H1 (cell line): ENCODE results near the gene KLF2. TPM values are rescaled to one million over a fixed set of nuclear protein-coding genes. Genes with fewer than 3 reads are reported as not detected.

Source experiments
- CTCF ChIA-PET: fragments of 300-600 bp; sonication (Branson Sonifier 250); formaldehyde crosslinking; loops from one replicate; lab custom pipeline; 2021; ENCODE audit not compliant: partially characterized antibody; lab: Charles Lee
- POLR2A ChIA-PET: fragments of 300-600 bp; sonication (Branson Sonifier 250); formaldehyde crosslinking; loops from one replicate; lab custom pipeline; 2021; ENCODE audit warnings: inconsistent platforms; ENCODE audit not compliant: partially characterized antibody; lab: Charles Lee
- DNase-seq, 2 experiments: peaks; one replicate each; pipeline versions ENCODE4 v3.0.0 to v3.0.0-alpha.2; 2010 to 2022; ENCODE audit warnings: low spot score in 2 of 2, low read depth in 1 of 2, mixed read lengths in 1 of 2
- FAIRE-seq: peaks from 2 replicates; lab custom pipeline; 2011; peaks lifted over from hg19 to GRCh38; lab: Jason Lieb, UNC
- H2AFZ ChIP-seq: 2 replicates; pipeline ENCODE4 v1.8.1; 2012; ENCODE audit warnings: low read length, inconsistent platforms
- H2AK5ac ChIP-seq: 2 replicates; pipeline ENCODE4 v1.6.1; 2013; ENCODE audit warnings: low read depth, low read length
- H2BK120ac ChIP-seq: replicated peaks from 2 replicates; pipeline ENCODE3; 2013; ENCODE audit warnings: low read depth, low read length, inconsistent platforms
- H2BK12ac ChIP-seq: 2 replicates; pipeline ENCODE4 v1.6.1; 2013; ENCODE audit warnings: low read depth, low read length
- H2BK15ac ChIP-seq: 2 replicates; pipeline ENCODE4 v1.6.1; 2013; ENCODE audit warnings: low read length
- H2BK20ac ChIP-seq: 2 replicates; pipeline ENCODE4 v1.6.1; 2013; ENCODE audit warnings: low read length
- H2BK5ac ChIP-seq: 2 replicates; pipeline ENCODE4 v1.6.1; 2013; ENCODE audit warnings: low read depth, low read length
- H3K14ac ChIP-seq: 2 replicates; pipeline ENCODE4 v1.6.1; 2013; ENCODE audit warnings: inconsistent platforms; ENCODE audit not compliant: insufficient read length
- H3K18ac ChIP-seq: 2 replicates; pipeline ENCODE4 v1.6.1; 2013; ENCODE audit warnings: low read length; ENCODE audit errors: extremely low read depth
- H3K23ac ChIP-seq: 2 replicates; pipeline ENCODE4 v1.6.1; 2013; ENCODE audit warnings: inconsistent platforms; ENCODE audit not compliant: insufficient read length
- H3K23me2 ChIP-seq: 2 replicates; pipeline ENCODE4 v1.6.1; 2013; ENCODE audit warnings: low read depth, low read length
- H3K27ac ChIP-seq: 2 replicates; pipeline ENCODE4 v1.6.1; 2011; ENCODE audit warnings: low read depth, low read length, inconsistent platforms
- H3K27me3 ChIP-seq, 4 experiments: replicated peaks in 1 of 4; 1 replicate in 1 of 4; 2 replicates in 3 of 4; pipeline versions ENCODE4 v1.6.1 to v1.8.1; 2011 to 2013; ENCODE audit warnings: low read length in 3 of 4, mild to moderate bottlenecking in 3 of 4, inconsistent platforms in 2 of 4, mixed read lengths in 2 of 4, moderate library complexity in 1 of 4; ENCODE audit not compliant: control insufficient read depth in 3 of 4, insufficient read depth in 3 of 4; ENCODE audit errors: extremely low read depth in 1 of 4
- H3K36me3 ChIP-seq, 4 experiments: 2 replicates each; pipeline versions ENCODE4 v1.6.1 to v1.8.1; 2011 to 2013; ENCODE audit warnings: mild to moderate bottlenecking in 4 of 4, low read length in 3 of 4, moderate library complexity in 2 of 4, control low read depth in 1 of 4, inconsistent platforms in 1 of 4; ENCODE audit not compliant: insufficient read depth in 4 of 4, control insufficient read depth in 2 of 4
- H3K4ac ChIP-seq: replicated peaks from 2 replicates; pipeline ENCODE3; 2013; ENCODE audit warnings: low read length, low read depth, mixed read lengths, inconsistent platforms; ENCODE audit not compliant: insufficient read length
- H3K4me1 ChIP-seq, 4 experiments: replicated peaks in 1 of 4; 1 replicate in 1 of 4; 2 replicates in 3 of 4; pipeline versions ENCODE4 v1.6.1 to v1.8.1; 2011 to 2013; ENCODE audit warnings: low read length in 3 of 4, inconsistent platforms in 2 of 4, mixed read lengths in 1 of 4; ENCODE audit not compliant: insufficient read depth in 4 of 4, control insufficient read depth in 3 of 4
- H3K4me2 ChIP-seq, 2 experiments: 2 replicates each; pipeline versions ENCODE4 v1.6.1 to v1.8.1; 2011 to 2013; ENCODE audit warnings: low read depth in 2 of 2, low read length in 2 of 2, control low read depth in 1 of 2, inconsistent platforms in 1 of 2, mild to moderate bottlenecking in 1 of 2; ENCODE audit not compliant: insufficient read depth in 1 of 2
- H3K4me3 ChIP-seq, 4 experiments: fragments of 200-600, 300-600 bp in 1 of 4; sonication (generic), shearing (Covaris generic), sonication (Bioruptor Twin) in 1 of 4; 2 replicates each; pipeline versions ENCODE4 v1.5.1 to v1.8.1; 2011 to 2016; ENCODE audit warnings: low read length in 4 of 4, low read depth in 3 of 4, control low read depth in 2 of 4, inconsistent platforms in 2 of 4, mild to moderate bottlenecking in 2 of 4, mixed read lengths in 1 of 4, moderate library complexity in 1 of 4; ENCODE audit not compliant: insufficient read depth in 2 of 4; ENCODE audit errors: extremely low read depth in 1 of 4
- H3K56ac ChIP-seq: replicated peaks from 2 replicates; pipeline ENCODE3; 2013; ENCODE audit warnings: low read depth, mild to moderate bottlenecking, mixed read lengths, low read length, inconsistent platforms; ENCODE audit not compliant: insufficient read length
- H3K79me1 ChIP-seq: 2 replicates; pipeline ENCODE4 v1.6.1; 2013; ENCODE audit warnings: low read depth, low read length, control low read depth
- H3K79me2 ChIP-seq, 2 experiments: 2 replicates each; pipeline versions ENCODE4 v1.6.1 to v1.8.1; 2012 to 2013; ENCODE audit warnings: low read length in 2 of 2, mild to moderate bottlenecking in 2 of 2, inconsistent platforms in 1 of 2; ENCODE audit not compliant: insufficient read depth in 2 of 2, control insufficient read depth in 1 of 2
- H3K9ac ChIP-seq, 4 experiments: replicated peaks in 1 of 4; 1 replicate in 1 of 4; 2 replicates in 3 of 4; pipeline versions ENCODE4 v1.6.1 to v1.8.1; 2011 to 2013; ENCODE audit warnings: low read depth in 3 of 4, low read length in 3 of 4, control low read depth in 2 of 4, mild to moderate bottlenecking in 2 of 4, moderate library complexity in 2 of 4, inconsistent platforms in 1 of 4; ENCODE audit errors: extremely low read depth in 1 of 4
- H3K9me3 ChIP-seq, 2 experiments: 2 replicates each; pipeline versions ENCODE4 v1.6.1 to v1.8.1; 2012 to 2013; ENCODE audit warnings: mild to moderate bottlenecking in 2 of 2, moderate library complexity in 2 of 2, control low read depth in 1 of 2, inconsistent platforms in 1 of 2, low read depth in 1 of 2, low read length in 1 of 2, mixed read lengths in 1 of 2; ENCODE audit not compliant: insufficient read depth in 2 of 2
- H4K20me1 ChIP-seq, 2 experiments: replicated peaks in 1 of 2; 2 replicates each; pipeline versions ENCODE3 to v1.8.1; 2011 to 2013; ENCODE audit warnings: inconsistent platforms in 2 of 2, low read length in 2 of 2, mild to moderate bottlenecking in 1 of 2; ENCODE audit not compliant: insufficient read depth in 2 of 2, control insufficient read depth in 1 of 2
- H4K5ac ChIP-seq: 2 replicates; pipeline ENCODE4 v1.6.1; 2013; ENCODE audit warnings: low read length, low read depth, mixed read lengths, inconsistent platforms; ENCODE audit not compliant: insufficient read length
- H4K8ac ChIP-seq: 2 replicates; pipeline ENCODE4 v1.8.0; 2013; ENCODE audit warnings: mild to moderate bottlenecking, moderate library complexity, low read length, inconsistent platforms; ENCODE audit not compliant: insufficient read depth; ENCODE audit errors: extremely low read depth
- H4K91ac ChIP-seq: replicated peaks from 2 replicates; pipeline ENCODE3; 2013; ENCODE audit warnings: low read length, mixed read lengths, inconsistent platforms; ENCODE audit not compliant: insufficient read length
- ATF2 ChIP-seq: IDR thresholded peaks from 2 replicates; pipeline ENCODE4 v1.6.1; 2012; ENCODE audit warnings: low read length, inconsistent platforms
- ATF3 ChIP-seq: IDR thresholded peaks from 2 replicates; pipeline ENCODE4 v1.6.1; 2011; ENCODE audit warnings: low read depth, mild to moderate bottlenecking, low read length; ENCODE audit not compliant: insufficient read depth
- CBX8 ChIP-seq: fragments of 300-800, 300-1000 bp; sonication (generic); IDR thresholded peaks from 2 replicates; pipeline ENCODE4 v1.7.1; 2016; ENCODE audit warnings: low read depth, low read length, borderline replicate concordance
- CEBPB ChIP-seq: IDR thresholded peaks from 2 replicates; pipeline ENCODE4 v1.6.1; 2012; ENCODE audit warnings: low read depth, low read length
- EGR1 ChIP-seq: IDR thresholded peaks from 2 replicates; pipeline ENCODE4 v1.6.1; 2011; ENCODE audit warnings: low read depth, low read length, borderline replicate concordance
- GABPA ChIP-seq: IDR thresholded peaks from 2 replicates; pipeline ENCODE4 v1.6.1; 2011; ENCODE audit warnings: mild to moderate bottlenecking, low read length, moderate library complexity, borderline replicate concordance; ENCODE audit not compliant: insufficient read depth
- KDM5A ChIP-seq: fragments of 200-600 bp; IDR thresholded peaks from 2 replicates; pipeline ENCODE4 v1.7.1; 2012; ENCODE audit warnings: mild to moderate bottlenecking, low read length, inconsistent platforms, mixed read lengths
- NRF1 ChIP-seq: IDR thresholded peaks from 2 replicates; pipeline ENCODE4 v1.6.1; 2011; ENCODE audit warnings: mild to moderate bottlenecking, low read depth, low read length, improper control_type of control experiment
- PHF8 ChIP-seq: fragments of 200-600 bp; sonication (generic); conservative IDR thresholded peaks from 2 replicates; pipeline ENCODE4 v1.7.1; 2012; ENCODE audit warnings: low read depth, mild to moderate bottlenecking, inconsistent platforms, low read length, moderate library complexity
- SIX5 ChIP-seq: IDR thresholded peaks from 2 replicates; pipeline ENCODE4 v1.6.1; 2011; ENCODE audit warnings: mild to moderate bottlenecking, low read depth, low read length
- SUZ12 ChIP-seq: fragments of 200-600 bp; sonication (generic); IDR thresholded peaks from 2 replicates; pipeline ENCODE4 v1.6.1; 2012; ENCODE audit warnings: mild to moderate bottlenecking, inconsistent platforms, low read length, moderate library complexity, mixed read lengths
- TAF1 ChIP-seq: IDR thresholded peaks from 2 replicates; pipeline ENCODE4 v1.6.1; 2011; ENCODE audit warnings: mild to moderate bottlenecking, low read depth, low read length
- ZNF274 ChIP-seq: IDR thresholded peaks from 2 replicates; pipeline ENCODE4 v1.7.0; 2012; ENCODE audit warnings: low read length, borderline replicate concordance; ENCODE audit errors: extremely low read depth
- WGBS, 2 experiments: shearing (Covaris generic) in 1 of 2; methylation state at CpG; one replicate each; pipeline versions ENCODE4 v1.1.6 to v1.1.7; 2013 to 2015; ENCODE audit warnings: low lambda C conversion rate in 2 of 2, mixed read lengths in 2 of 2, inconsistent platforms in 1 of 2, low coverage in 1 of 2, missing lambda C conversion rate in 1 of 2; ENCODE audit not compliant: insufficient replicate concordance in 2 of 2, insufficient coverage in 1 of 2, insufficient read length in 1 of 2; ENCODE audit errors: extremely low coverage in 1 of 2, missing lambda C conversion rate in 1 of 2; 5-methylcytosine and 5-hydroxymethylcytosine counted together
- polyA plus RNA-seq, 7 experiments: library from polyadenylated mRNA; depleted of rRNA in 3 of 7; stranded (reverse) in 5 of 7; unstranded in 2 of 7; fragments of >200 nt in 5 of 7; fragments of 200-250 nt in 2 of 7; gene quantifications; 1 replicate in 5 of 7; 2 replicates in 1 of 7; 4 replicates in 1 of 7; pipeline versions ENCODE4 v1.2.1 to v1.2.3, GENCODE V29; 2011 to 2013; ENCODE audit warnings: missing spikeins in 2 of 7, mixed read lengths in 2 of 7
- total RNA-seq: library from RNA; stranded (reverse); fragmentation: NEBNext Ultra II Directional; extraction: Animal tissue kit (Norgen Biotek cat#: 25700); gene quantifications from 2 replicates; pipeline ENCODE4 v1.2.1, GENCODE V29; 2021

The KLF2 gene
- total and polyA plus RNA-seq, 2 of the 8 experiments (the other 6 are each of a cell fraction or from before 2014, with no cell fraction given) = 0.19 to 0.33 TPM

- no peaks in the 10 kb centered on the region for H3K79me2 ChIP-seq
- H2BK12ac ChIP-seq = no peak overlapping the region
- no peaks in the 10 kb centered on the region for H3K9me3 ChIP-seq
- 85% methylated on average over 10 of the region's 12 CpGs; no CpG with 5 or more reads in 1 of the 2 experiments for WGBS, 2 experiments
- no peak overlapping the region for H2AFZ ChIP-seq
- no peaks in the 10 kb centered on the region for H3K36me3 ChIP-seq
- no peak overlapping the region for H3K56ac ChIP-seq
- H4K20me1 ChIP-seq = no peaks in the 10 kb centered on the region
- no peak overlapping the region for H4K5ac ChIP-seq
- H3K79me1 ChIP-seq = no peaks in the 10 kb centered on the region; the same call in 1 of the 2 replicates
- CTCF ChIA-PET = no interaction called here
- no peak for FAIRE-seq
- no peak overlapping the region for H3K18ac ChIP-seq
- no peak overlapping the region for H3K4ac ChIP-seq
- H3K14ac ChIP-seq = no peak overlapping the region
- H3K4me2 ChIP-seq = no peak overlapping the region
- no peak overlapping the region for H3K27ac ChIP-seq
- H2BK120ac ChIP-seq = no peak overlapping the region
- no peak overlapping the region for H3K9ac ChIP-seq
- H3K4me1 ChIP-seq = no peaks in the 10 kb centered on the region
- H2BK5ac ChIP-seq = no peak overlapping the region
- TF ChIP-seq PHF8 = no peak
- TF ChIP-seq TAF1 = no peak
- no peak for TF ChIP-seq GABPA
- no peak for TF ChIP-seq SUZ12
- TF ChIP-seq KDM5A = no peak
- no peak for TF ChIP-seq ZNF274
- TF ChIP-seq ATF3 = no peak
- TF ChIP-seq CBX8 = no peak
- no peak for TF ChIP-seq ATF2
- no peak for TF ChIP-seq CEBPB
- TF ChIP-seq EGR1 = no peak
- TF ChIP-seq NRF1 = no peak
- TF ChIP-seq SIX5 = no peak
- TF ChIP-seq, all 59 proteins: peak for 0
- Histone ChIP-seq H3K23me2 (no peaks in the 10 kb centered on the region), H2BK20ac (no peak overlapping the region), H4K91ac (no peak overlapping the region), H3K27me3 (no peaks in the 10 kb centered on the region; a peak in 1 of 7 replicates), H3K23ac (no peak overlapping the region), H2BK15ac (no peak overlapping the region), H2AK5ac (no peak overlapping the region), H3K4me3 (no peak overlapping the region), H4K8ac (no peak overlapping the region)
- DNase-seq = no peak
- POLR2A ChIA-PET = interaction anchor here (0.6 kb wide), 1 partner anchor 119 kb away, joined by 3 read pairs; no protein-coding TSS in a partner anchor
Measured at GRCh38 chr19:16295057-16295456, 29.6 kb upstream of the KLF2 start.
